ENCODE data around the gene GOLGA6C.
"Not testable (repeated sequence)": the region's sequence is repeated elsewhere in the genome, so short reads cannot be mapped to it uniquely, and the experiment has no call there.

- TF ChIP-seq POLR2AphosphoS5 (IDR thresholded peaks at IDR 0.05), result not testable (repeated sequence)
- TF ChIP-seq, protein P1, sequence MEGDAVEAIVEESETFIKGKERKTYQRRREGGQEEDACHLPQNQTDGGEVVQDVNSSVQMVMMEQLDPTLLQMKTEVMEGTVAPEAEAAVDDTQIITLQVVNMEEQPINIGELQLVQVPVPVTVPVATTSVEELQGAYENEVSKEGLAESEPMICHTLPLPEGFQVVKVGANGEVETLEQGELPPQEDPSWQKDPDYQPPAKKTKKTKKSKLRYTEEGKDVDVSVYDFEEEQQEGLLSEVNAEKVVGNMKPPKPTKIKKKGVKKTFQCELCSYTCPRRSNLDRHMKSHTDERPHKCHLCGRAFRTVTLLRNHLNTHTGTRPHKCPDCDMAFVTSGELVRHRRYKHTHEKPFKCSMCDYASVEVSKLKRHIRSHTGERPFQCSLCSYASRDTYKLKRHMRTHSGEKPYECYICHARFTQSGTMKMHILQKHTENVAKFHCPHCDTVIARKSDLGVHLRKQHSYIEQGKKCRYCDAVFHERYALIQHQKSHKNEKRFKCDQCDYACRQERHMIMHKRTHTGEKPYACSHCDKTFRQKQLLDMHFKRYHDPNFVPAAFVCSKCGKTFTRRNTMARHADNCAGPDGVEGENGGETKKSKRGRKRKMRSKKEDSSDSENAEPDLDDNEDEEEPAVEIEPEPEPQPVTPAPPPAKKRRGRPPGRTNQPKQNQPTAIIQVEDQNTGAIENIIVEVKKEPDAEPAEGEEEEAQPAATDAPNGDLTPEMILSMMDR (IDR thresholded peaks at IDR 0.05), result not testable (repeated sequence)
These were observed 44.6 kb downstream of the GOLGA6C start for GRCh38 chr15:75302753-75303152.

Measured in breast epithelium (tissue), 3 donors.